MM.1S (cell line): ENCODE measurements around the gene ADAR.

ENCODE experiments used
- DNase-seq: peaks from one replicate; pipeline ENCODE4 v3.0.0-alpha.2; 2015
- H2AFZ ChIP-seq: fragments of 300-600 bp; sonication (generic); 2 replicates; pipeline ENCODE4 v1.6.0; 2016; ENCODE audit warnings: antibody characterized with exemption, low read length
- H3F3A ChIP-seq: fragments of 300-600 bp; sonication (generic); 2 replicates; pipeline ENCODE4 v1.6.1; 2016; ENCODE audit warnings: mild to moderate bottlenecking, antibody characterized with exemption, low read length, moderate library complexity, mixed read lengths; ENCODE audit not compliant: insufficient read depth
- H3K27ac ChIP-seq: fragments of 300-600 bp; sonication (generic); 2 replicates; pipeline ENCODE4 v1.5.1; 2016; ENCODE audit warnings: mild to moderate bottlenecking, low read length
- H3K27me3 ChIP-seq: fragments of 300-600 bp; sonication (generic); replicated peaks from 2 replicates; pipeline ENCODE4 v1.6.0; 2016; ENCODE audit warnings: low read length; ENCODE audit not compliant: insufficient read depth
- H3K36me3 ChIP-seq: fragments of 300-600 bp; sonication (generic); replicated peaks from 2 replicates; pipeline ENCODE4 v1.6.1; 2016; ENCODE audit warnings: mild to moderate bottlenecking, low read length, mixed read lengths; ENCODE audit not compliant: insufficient read depth
- H3K4me1 ChIP-seq: fragments of 300-600 bp; sonication (generic); 2 replicates; pipeline ENCODE4 v1.6.1; 2016; ENCODE audit warnings: low read length, mixed read lengths
- H3K4me2 ChIP-seq: fragments of 300-600 bp; sonication (generic); 2 replicates; pipeline ENCODE4 v1.6.0; 2016; ENCODE audit warnings: low read depth, low read length
- H3K4me3 ChIP-seq: fragments of 300-600 bp; sonication (generic); 2 replicates; pipeline ENCODE4 v1.5.1; 2016; ENCODE audit warnings: low read length, mixed read lengths
- H3K79me2 ChIP-seq: fragments of 300-600 bp; sonication (generic); 2 replicates; pipeline ENCODE4 v1.6.1; 2016; ENCODE audit warnings: mixed run types, low read length, mixed read lengths
- H3K9ac ChIP-seq: fragments of 300-600 bp; sonication (generic); 2 replicates; pipeline ENCODE4 v1.6.1; 2016; ENCODE audit warnings: low read length, mixed read lengths
- H3K9me2 ChIP-seq: fragments of 300-600 bp; sonication (generic); replicated peaks from 2 replicates; pipeline ENCODE4 v1.6.1; 2016; ENCODE audit warnings: mild to moderate bottlenecking, low read length, mixed read lengths; ENCODE audit not compliant: insufficient read depth
- H3K9me3 ChIP-seq: fragments of 300-600 bp; sonication (generic); replicated peaks from 2 replicates; pipeline ENCODE4 v1.6.1; 2016; ENCODE audit warnings: mild to moderate bottlenecking, low read length, mixed read lengths; ENCODE audit not compliant: insufficient read depth
- H4K20me1 ChIP-seq: fragments of 300-600 bp; sonication (generic); 2 replicates; pipeline ENCODE4 v1.6.1; 2016; ENCODE audit warnings: mild to moderate bottlenecking, low read length, moderate library complexity, mixed read lengths; ENCODE audit not compliant: insufficient read depth
- EZH2 ChIP-seq: fragments of 300-600 bp; sonication (generic); optimal IDR thresholded peaks from 2 replicates; pipeline ENCODE3; 2017; ENCODE audit warnings: low read depth, mild to moderate bottlenecking, antibody characterized with exemption, low read length, mixed read lengths
- EZH2phosphoT487 ChIP-seq: fragments of 300-600 bp; sonication (generic); IDR thresholded peaks from 2 replicates; pipeline ENCODE4 v1.6.1; 2018; ENCODE audit warnings: antibody characterized with exemption, low read length
- TF ChIP-seq, protein P1 (sequence below): fragments of 300-600 bp; sonication (generic); IDR thresholded peaks from 2 replicates; pipeline ENCODE4 v1.5.1; 2016; ENCODE audit warnings: antibody characterized with exemption, low read length, mixed read lengths

The ADAR gene

DNA sequence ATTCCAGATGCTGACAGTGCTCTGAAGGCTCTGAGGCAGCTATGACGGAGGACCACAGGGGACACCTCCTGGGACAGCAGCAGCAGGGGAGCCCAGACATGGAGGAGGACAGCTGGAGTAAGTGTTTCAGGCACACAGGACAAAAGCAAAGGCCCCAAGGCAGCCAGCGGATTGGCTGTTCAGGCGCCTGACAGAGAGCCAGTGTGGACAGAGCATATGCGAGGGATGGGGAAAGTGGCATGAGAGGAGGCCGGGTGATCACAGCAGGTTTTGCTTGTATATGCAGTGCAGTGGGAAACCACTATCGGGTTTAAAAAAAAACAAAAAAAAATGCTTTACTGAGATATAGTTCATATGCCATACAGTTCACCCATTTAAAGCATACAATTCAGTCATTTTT lies 21.3 kb downstream of the ADAR start:
- H3K36me3 ChIP-seq = peaks cover 62% of the 10 kb centered on the region
- H3K27ac ChIP-seq = no peak overlapping the region
- H3K9me3 ChIP-seq = no peaks in the 10 kb centered on the region
- H3K4me2 ChIP-seq = no peak overlapping the region
- H2AFZ ChIP-seq = no peak overlapping the region
- TF ChIP-seq, protein P1, sequence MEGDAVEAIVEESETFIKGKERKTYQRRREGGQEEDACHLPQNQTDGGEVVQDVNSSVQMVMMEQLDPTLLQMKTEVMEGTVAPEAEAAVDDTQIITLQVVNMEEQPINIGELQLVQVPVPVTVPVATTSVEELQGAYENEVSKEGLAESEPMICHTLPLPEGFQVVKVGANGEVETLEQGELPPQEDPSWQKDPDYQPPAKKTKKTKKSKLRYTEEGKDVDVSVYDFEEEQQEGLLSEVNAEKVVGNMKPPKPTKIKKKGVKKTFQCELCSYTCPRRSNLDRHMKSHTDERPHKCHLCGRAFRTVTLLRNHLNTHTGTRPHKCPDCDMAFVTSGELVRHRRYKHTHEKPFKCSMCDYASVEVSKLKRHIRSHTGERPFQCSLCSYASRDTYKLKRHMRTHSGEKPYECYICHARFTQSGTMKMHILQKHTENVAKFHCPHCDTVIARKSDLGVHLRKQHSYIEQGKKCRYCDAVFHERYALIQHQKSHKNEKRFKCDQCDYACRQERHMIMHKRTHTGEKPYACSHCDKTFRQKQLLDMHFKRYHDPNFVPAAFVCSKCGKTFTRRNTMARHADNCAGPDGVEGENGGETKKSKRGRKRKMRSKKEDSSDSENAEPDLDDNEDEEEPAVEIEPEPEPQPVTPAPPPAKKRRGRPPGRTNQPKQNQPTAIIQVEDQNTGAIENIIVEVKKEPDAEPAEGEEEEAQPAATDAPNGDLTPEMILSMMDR = no peak
- no peak for TF ChIP-seq EZH2
- no peak for TF ChIP-seq EZH2phosphoT487
- peaks cover 25% of the 10 kb centered on the region; the same call in 1 of the 2 replicates for H3K79me2 ChIP-seq
- H3K4me1 ChIP-seq = peaks cover 48% of the 10 kb centered on the region
- DNase-seq = no peak
- H3K9me2 ChIP-seq = no peaks in the 10 kb centered on the region
- H3F3A ChIP-seq = peaks cover 25% of the 10 kb centered on the region
- H3K9ac ChIP-seq = no peak overlapping the region
- no peaks in the 10 kb centered on the region for H3K27me3 ChIP-seq
- H3K4me3 ChIP-seq = no peak overlapping the region
- H4K20me1 ChIP-seq = no peaks in the 10 kb centered on the region

DNA sequence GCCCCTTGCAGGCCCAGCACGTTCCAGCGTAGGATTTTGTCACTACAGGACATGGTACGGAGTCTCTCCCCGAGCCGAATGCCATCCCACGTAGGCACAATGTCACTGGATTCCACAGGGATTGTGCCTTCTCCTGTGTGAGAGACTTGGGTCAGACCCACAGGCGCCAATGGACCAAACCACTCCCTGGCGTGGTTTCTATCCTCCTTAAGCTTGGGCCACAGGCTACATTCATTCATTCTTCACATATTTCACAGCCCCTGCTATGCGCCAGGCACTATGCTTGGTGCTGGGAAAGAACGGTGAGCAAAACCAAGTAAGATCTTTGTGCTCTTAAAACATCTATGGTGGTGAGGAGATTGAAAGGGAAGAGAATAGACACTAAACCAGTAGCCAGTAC lies 21.8 kb downstream of the ADAR start:
- Histone ChIP-seq H3K9ac (no peak overlapping the region), H3F3A (peaks cover 25% of the 10 kb centered on the region), H3K36me3 (peaks cover 62% of the 10 kb centered on the region), H2AFZ (no peak overlapping the region), H3K9me3 (no peaks in the 10 kb centered on the region), H3K4me2 (no peak overlapping the region), H3K9me2 (no peaks in the 10 kb centered on the region), H3K79me2 (peaks cover 21% of the 10 kb centered on the region; the same call in 1 of the 2 replicates), H3K27me3 (no peaks in the 10 kb centered on the region), H4K20me1 (no peaks in the 10 kb centered on the region), H3K4me3 (no peak overlapping the region), H3K4me1 (peaks cover 48% of the 10 kb centered on the region), H3K27ac (peak overlapping the region; percentile 47; the same call in 1 of the 2 replicates)
- no peak for DNase-seq
- TF ChIP-seq, protein P1 = no peak
- TF ChIP-seq EZH2phosphoT487 (no peak), EZH2 (no peak)

DNA sequence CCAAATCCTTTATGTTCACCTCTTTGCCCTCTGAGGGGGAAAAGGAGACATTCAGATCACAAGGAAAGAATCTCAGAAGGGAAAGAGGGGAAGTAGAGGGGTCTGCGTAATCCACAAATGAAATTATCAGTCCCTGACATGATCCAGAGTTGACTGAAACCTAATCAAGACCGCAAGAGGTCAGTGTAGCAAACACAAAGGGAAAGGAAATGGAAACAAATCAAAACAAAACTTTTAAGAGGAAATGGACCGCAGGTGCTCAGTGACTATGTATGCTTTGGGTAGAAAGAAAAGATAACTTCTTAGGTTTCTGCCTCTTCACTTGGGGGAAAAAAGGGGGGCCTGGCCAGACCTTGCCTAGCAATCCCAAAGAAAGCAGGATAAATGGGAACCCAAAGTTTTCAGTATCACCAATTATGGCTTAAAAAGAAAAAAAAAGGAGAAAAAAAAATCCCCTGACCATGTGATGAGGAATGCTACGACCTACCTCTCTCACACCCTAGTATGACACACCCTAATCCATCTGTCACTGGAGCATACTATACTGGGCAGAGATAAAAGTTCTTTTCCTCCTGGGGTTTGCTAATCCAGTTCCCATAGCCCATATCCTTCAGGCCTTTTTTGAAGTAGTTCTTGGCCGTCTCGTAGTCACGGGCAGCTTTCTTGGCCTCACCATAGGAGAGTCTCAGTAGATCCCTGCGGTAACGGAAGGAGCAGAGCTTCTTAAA lies 23.6 kb downstream of the ADAR start:
- Histone ChIP-seq H3K4me2 (peak overlapping the region; percentile 4; the same call in 1 of the 2 replicates), H3K4me3 (no peak overlapping the region), H4K20me1 (no peaks in the 10 kb centered on the region), H3K36me3 (peaks cover 56% of the 10 kb centered on the region), H3K27ac (peak overlapping the region; percentile 47; the same call in 1 of the 2 replicates), H3K9ac (no peak overlapping the region; the same call in 1 of the 2 replicates), H3K4me1 (peaks cover 48% of the 10 kb centered on the region), H3K27me3 (no peaks in the 10 kb centered on the region), H2AFZ (no peak overlapping the region), H3F3A (peaks cover 25% of the 10 kb centered on the region), H3K79me2 (0 out of 2 replicates have a peak, but pooled peaks cover 14% of the 10 kb centered on the region), H3K9me3 (no peaks in the 10 kb centered on the region), H3K9me2 (no peaks in the 10 kb centered on the region)
- DNase-seq = peak; percentile 79
- TF ChIP-seq, protein P1 = peak; percentile 56
- no peak for TF ChIP-seq EZH2phosphoT487
